Osteocyte (in vitro differentiated cells): ENCODE data around the gene SEC14L1. TPM values are rescaled to one million over a fixed set of nuclear protein-coding genes. Genes with fewer than 3 reads are reported as not detected.
"Not testable (repeated sequence)": the region's sequence is repeated elsewhere in the genome, so short reads cannot be mapped to it uniquely, and the experiment has no call there.

Experiments
- DNase-seq: peaks from one replicate; pipeline ENCODE4 v3.0.0; 2021; ENCODE audit warnings: mixed read lengths; ENCODE audit not compliant: unreplicated experiment; ENCODE audit errors: extremely low spot score
- H3K27ac Mint-ChIP-seq: one replicate; pipeline ENCODE4 v1.8.0; 2021; ENCODE audit warnings: mild to moderate bottlenecking, mixed read lengths; ENCODE audit not compliant: unreplicated experiment
- H3K27me3 Mint-ChIP-seq: one replicate; pipeline ENCODE4 v1.8.0; 2021; ENCODE audit warnings: mixed read lengths; ENCODE audit not compliant: unreplicated experiment
- H3K36me3 Mint-ChIP-seq: one replicate; pipeline ENCODE4 v1.8.0; 2021; ENCODE audit warnings: mixed read lengths; ENCODE audit not compliant: unreplicated experiment
- H3K4me1 Mint-ChIP-seq: one replicate; pipeline ENCODE4 v1.8.0; 2021; ENCODE audit warnings: mixed read lengths; ENCODE audit not compliant: unreplicated experiment
- H3K4me3 Mint-ChIP-seq: one replicate; pipeline ENCODE4 v1.8.0; 2021; ENCODE audit warnings: mild to moderate bottlenecking, moderate library complexity, mixed read lengths; ENCODE audit not compliant: unreplicated experiment
- H3K9me3 Mint-ChIP-seq: one replicate; pipeline ENCODE4 v1.8.0; 2021; ENCODE audit warnings: mixed read lengths; ENCODE audit not compliant: unreplicated experiment
- total RNA-seq: library from RNA; stranded (reverse); gene quantifications from 2 replicates; pipeline ENCODE4 v1.2.1, GENCODE V29; 2021
- TF ChIP-seq, protein P1 (sequence below): fragments of 200-600 bp; sonication (generic); IDR thresholded peaks from 2 replicates; pipeline ENCODE4 v1.5.0; 2021; ENCODE audit warnings: antibody characterized with exemption, mild to moderate bottlenecking, moderate library complexity

SEC14L1 gene
- total RNA-seq, 1 donor from 2014 or later, result 82.9 TPM

DNA sequence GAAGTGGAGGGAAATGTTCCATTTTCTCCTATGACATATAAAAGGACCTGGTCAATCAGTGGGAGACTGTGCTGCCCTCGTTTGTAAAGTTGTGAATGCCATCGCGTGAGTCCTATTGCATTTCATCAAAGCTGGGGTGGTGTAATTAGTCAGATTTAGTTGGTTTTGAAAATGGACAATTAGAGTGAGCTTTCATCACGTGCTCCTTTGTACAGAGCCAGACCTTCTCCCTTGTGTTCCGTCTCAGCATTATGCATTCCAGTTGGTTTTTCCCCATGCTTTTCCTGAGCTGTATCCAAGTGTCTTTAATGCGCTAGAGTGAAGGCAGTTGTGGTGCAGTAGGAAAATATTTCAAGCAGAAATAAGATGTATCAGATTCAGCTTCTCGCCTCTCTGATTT lies 10.4 kb downstream of the SEC14L1 start:
- Mint-ChIP-seq H3K27me3 (no peaks in the 10 kb centered on the region), H3K4me3 (no peak overlapping the region), H3K4me1 (peaks cover 59% of the 10 kb centered on the region), H3K36me3 (peaks cover 43% of the 10 kb centered on the region), H3K27ac (no peak overlapping the region), H3K9me3 (no peaks in the 10 kb centered on the region)
- TF ChIP-seq, protein P1, sequence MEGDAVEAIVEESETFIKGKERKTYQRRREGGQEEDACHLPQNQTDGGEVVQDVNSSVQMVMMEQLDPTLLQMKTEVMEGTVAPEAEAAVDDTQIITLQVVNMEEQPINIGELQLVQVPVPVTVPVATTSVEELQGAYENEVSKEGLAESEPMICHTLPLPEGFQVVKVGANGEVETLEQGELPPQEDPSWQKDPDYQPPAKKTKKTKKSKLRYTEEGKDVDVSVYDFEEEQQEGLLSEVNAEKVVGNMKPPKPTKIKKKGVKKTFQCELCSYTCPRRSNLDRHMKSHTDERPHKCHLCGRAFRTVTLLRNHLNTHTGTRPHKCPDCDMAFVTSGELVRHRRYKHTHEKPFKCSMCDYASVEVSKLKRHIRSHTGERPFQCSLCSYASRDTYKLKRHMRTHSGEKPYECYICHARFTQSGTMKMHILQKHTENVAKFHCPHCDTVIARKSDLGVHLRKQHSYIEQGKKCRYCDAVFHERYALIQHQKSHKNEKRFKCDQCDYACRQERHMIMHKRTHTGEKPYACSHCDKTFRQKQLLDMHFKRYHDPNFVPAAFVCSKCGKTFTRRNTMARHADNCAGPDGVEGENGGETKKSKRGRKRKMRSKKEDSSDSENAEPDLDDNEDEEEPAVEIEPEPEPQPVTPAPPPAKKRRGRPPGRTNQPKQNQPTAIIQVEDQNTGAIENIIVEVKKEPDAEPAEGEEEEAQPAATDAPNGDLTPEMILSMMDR, result no peak
- DNase-seq, result no peak

DNA sequence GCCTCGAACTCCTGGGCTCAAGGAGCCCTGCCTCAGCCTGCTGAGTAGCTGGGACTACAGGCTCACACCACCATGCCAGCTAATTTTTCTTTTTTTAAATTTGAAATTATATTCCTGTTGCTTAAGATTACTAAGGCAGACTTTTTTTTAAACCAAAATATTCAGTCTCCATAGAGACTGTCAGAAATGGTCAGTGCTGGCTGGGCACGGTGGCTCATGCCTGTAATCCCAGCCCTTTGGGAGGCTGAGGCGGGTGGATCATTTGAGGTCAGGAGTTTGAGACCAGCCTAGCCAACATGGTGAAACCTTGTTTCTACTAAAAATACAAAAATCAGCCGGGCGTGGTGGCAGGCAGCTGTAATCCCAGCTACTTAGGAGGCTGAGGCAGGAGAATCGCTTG lies 11.3 kb downstream of the SEC14L1 start:
- not testable (repeated sequence) for DNase-seq, H3K9me3 Mint-ChIP-seq, H3K27ac Mint-ChIP-seq

GRCh38 chr17:77153472-77153871 lies 12.7 kb downstream of the SEC14L1 start:
- Mint-ChIP-seq H3K4me1 (peaks cover 53% of the 10 kb centered on the region), H3K4me3 (no peak overlapping the region), H3K27ac (peak overlapping the region; percentile 46), H3K36me3 (peaks cover 34% of the 10 kb centered on the region), H3K27me3 (no peaks in the 10 kb centered on the region), H3K9me3 (no peaks in the 10 kb centered on the region)
- no peak for DNase-seq
- TF ChIP-seq, protein P1, result no peak

More for the DNA sequence above, 11.3 kb downstream of the SEC14L1 start:
- H3K36me3 Mint-ChIP-seq, result peaks cover 38% of the 10 kb centered on the region
- not testable (repeated sequence) for H3K27me3 Mint-ChIP-seq, H3K4me3 Mint-ChIP-seq
- peaks cover 56% of the 10 kb centered on the region for H3K4me1 Mint-ChIP-seq

GRCh38 chr17:77153999-77154586 lies 13.3 kb downstream of the SEC14L1 start:
- H3K36me3 Mint-ChIP-seq, result peaks cover 28% of the 10 kb centered on the region
- peaks cover 48% of the 10 kb centered on the region for H3K4me1 Mint-ChIP-seq
- H3K27me3 Mint-ChIP-seq, result no peaks in the 10 kb centered on the region
- no peaks in the 10 kb centered on the region for H3K9me3 Mint-ChIP-seq
- no peak for DNase-seq
- TF ChIP-seq, protein P1, result no peak
- H3K4me3 Mint-ChIP-seq, result no peak overlapping the region
- peak overlapping the region; percentile 9 for H3K27ac Mint-ChIP-seq

GRCh38 chr17:77155125-77155524 lies 14.4 kb downstream of the SEC14L1 start:
- Mint-ChIP-seq H3K4me3 (no peak overlapping the region), H3K27ac (peak overlapping the region; percentile 35)

GRCh38 chr17:77157766-77158165 lies 17.0 kb downstream of the SEC14L1 start:
- H3K36me3 Mint-ChIP-seq, H3K27ac Mint-ChIP-seq: not testable (repeated sequence)
- H3K4me1 Mint-ChIP-seq, result peaks cover 59% of the 10 kb centered on the region

More at GRCh38 chr17:77155125-77155524, 14.4 kb downstream of the SEC14L1 start:
- peaks cover 53% of the 10 kb centered on the region for H3K4me1 Mint-ChIP-seq
- TF ChIP-seq, protein P1, result no peak
- peaks cover 23% of the 10 kb centered on the region for H3K36me3 Mint-ChIP-seq
- no peaks in the 10 kb centered on the region for H3K9me3 Mint-ChIP-seq
- H3K27me3 Mint-ChIP-seq, result no peaks in the 10 kb centered on the region
- DNase-seq, result no peak

More at GRCh38 chr17:77157766-77158165, 17.0 kb downstream of the SEC14L1 start:
- not testable (repeated sequence) for H3K9me3 Mint-ChIP-seq, H3K27me3 Mint-ChIP-seq, H3K4me3 Mint-ChIP-seq, DNase-seq
